Measurements from ENCODE around the gene LRRFIP2.

- TF ChIP-seq CTCF (IDR thresholded peaks at IDR 0.05): no peak
- TF ChIP-seq EP300 (IDR thresholded peaks at IDR 0.05): no peak
- no peak for TF ChIP-seq POLR2A (IDR thresholded peaks at IDR 0.05)
- TF ChIP-seq POLR2AphosphoS5 (IDR thresholded peaks at IDR 0.05): no peak
Measured at GRCh38 chr3:37198547-37198946, 24.2 kb upstream of the LRRFIP2 start.

All from suprapubic skin (tissue), 4 donors.